Upper lobe of left lung (tissue), 4 donors: ENCODE data around the gene RARB.

Experiments used
- EP300 ChIP-seq, 4 donors: sonication (generic); formaldehyde crosslinking; IDR thresholded peaks; one replicate each; pipeline ENCODE4 v1.5.1; 2017; ENCODE audit warnings: antibody characterized with exemption in 4 of 4, control low read depth in 2 of 4
- POLR2A ChIP-seq, 4 donors: fragments of 450-650 bp; IDR thresholded peaks; one replicate each; pipeline ENCODE4 v1.5.1; 2016 to 2017; ENCODE audit warnings: antibody characterized with exemption in 4 of 4, mild to moderate bottlenecking in 2 of 4
- POLR2AphosphoS5 ChIP-seq, 2 donors: sonication (generic); formaldehyde crosslinking; IDR thresholded peaks; one replicate each; pipeline ENCODE4 v1.5.1; 2017; ENCODE audit warnings: antibody characterized with exemption in 2 of 2
- TF ChIP-seq, protein P1 (sequence below), 6 experiments: fragments of 450-650 bp in 4 of 6; fragments of 200-600 bp in 2 of 6; sonication (generic) in 2 of 6; IDR thresholded peaks; one replicate each; pipeline ENCODE4 v1.5.1; 2016 to 2019; ENCODE audit warnings: antibody characterized with exemption in 6 of 6

DNA sequence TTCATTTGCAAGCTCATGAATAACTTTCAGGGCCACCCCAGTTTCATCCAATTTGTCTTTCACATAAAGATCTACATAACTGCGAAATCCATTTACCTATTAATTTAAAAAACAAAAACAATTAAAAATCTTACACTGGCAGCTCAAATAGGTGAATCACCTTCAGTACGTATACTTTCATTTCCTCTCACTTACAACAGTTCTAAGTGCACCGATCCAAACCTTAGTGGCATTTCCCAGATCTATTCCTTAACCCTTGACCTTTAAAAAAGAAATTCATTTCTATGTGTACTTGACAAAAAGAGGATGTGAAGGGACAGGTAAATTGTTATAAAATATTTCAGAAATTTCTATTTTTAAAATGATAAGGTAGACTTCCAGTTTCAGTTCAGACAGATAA lies 205.9 kb downstream of the RARB start:
- TF ChIP-seq POLR2A (IDR thresholded peaks at IDR 0.05) (no peak), POLR2AphosphoS5 (IDR thresholded peaks at IDR 0.05) (no peak), EP300 (IDR thresholded peaks at IDR 0.05) (no peak)
- TF ChIP-seq, protein P1, sequence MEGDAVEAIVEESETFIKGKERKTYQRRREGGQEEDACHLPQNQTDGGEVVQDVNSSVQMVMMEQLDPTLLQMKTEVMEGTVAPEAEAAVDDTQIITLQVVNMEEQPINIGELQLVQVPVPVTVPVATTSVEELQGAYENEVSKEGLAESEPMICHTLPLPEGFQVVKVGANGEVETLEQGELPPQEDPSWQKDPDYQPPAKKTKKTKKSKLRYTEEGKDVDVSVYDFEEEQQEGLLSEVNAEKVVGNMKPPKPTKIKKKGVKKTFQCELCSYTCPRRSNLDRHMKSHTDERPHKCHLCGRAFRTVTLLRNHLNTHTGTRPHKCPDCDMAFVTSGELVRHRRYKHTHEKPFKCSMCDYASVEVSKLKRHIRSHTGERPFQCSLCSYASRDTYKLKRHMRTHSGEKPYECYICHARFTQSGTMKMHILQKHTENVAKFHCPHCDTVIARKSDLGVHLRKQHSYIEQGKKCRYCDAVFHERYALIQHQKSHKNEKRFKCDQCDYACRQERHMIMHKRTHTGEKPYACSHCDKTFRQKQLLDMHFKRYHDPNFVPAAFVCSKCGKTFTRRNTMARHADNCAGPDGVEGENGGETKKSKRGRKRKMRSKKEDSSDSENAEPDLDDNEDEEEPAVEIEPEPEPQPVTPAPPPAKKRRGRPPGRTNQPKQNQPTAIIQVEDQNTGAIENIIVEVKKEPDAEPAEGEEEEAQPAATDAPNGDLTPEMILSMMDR (IDR thresholded peaks at IDR 0.05): no peak
